Body of pancreas (tissue), 4 donors: ENCODE results near the gene LTBP3. TPM values are rescaled to one million over a fixed set of nuclear protein-coding genes. Genes with fewer than 3 reads are reported as not detected.
"Not testable (repeated sequence)": the region's sequence is repeated elsewhere in the genome, so short reads cannot be mapped to it uniquely, and the experiment has no call there.

Source experiments
- ATAC-seq: fragments of 150-250 bp; one replicate; pipeline ENCODE4 v1.9.1; 2016
- DNase-seq, 4 donors: peaks; one replicate each; pipeline ENCODE4 v3.0.0-alpha.2; 2019
- H3K27ac ChIP-seq, 4 donors: fragments of 200-600 bp; sonication (generic); 1 replicate in 3 of 4; 2 replicates in 1 of 4; pipeline versions ENCODE4 v1.5.1 to v1.6.1; 2016 to 2019; ENCODE audit warnings: mild to moderate bottlenecking in 1 of 4, mixed read lengths in 1 of 4, moderate library complexity in 1 of 4
- H3K27me3 ChIP-seq, 2 donors: fragments of 200-600 bp; sonication (generic); one replicate each; pipeline ENCODE4 v1.6.0; 2016; ENCODE audit warnings: mild to moderate bottlenecking in 1 of 2
- H3K36me3 ChIP-seq, 2 donors: fragments of 200-600 bp; sonication (generic); replicated peaks in 1 of 2; 2 replicates each; pipeline ENCODE4 v1.5.1; 2016; ENCODE audit warnings: low read depth in 2 of 2; ENCODE audit not compliant: insufficient read depth in 1 of 2
- H3K4me1 ChIP-seq: fragments of 200-600 bp; sonication (generic); one replicate; pipeline ENCODE4 v1.6.0; 2016
- H3K4me3 ChIP-seq, 2 donors: fragments of 200-600 bp; sonication (generic); 1 replicate in 1 of 2; 2 replicates in 1 of 2; pipeline ENCODE4 v1.5.1; 2016 to 2019
- H3K9me3 ChIP-seq, 3 donors: fragments of 200-600 bp; sonication (generic); 1 replicate in 2 of 3; 2 replicates in 1 of 3; pipeline ENCODE4 v1.5.1; 2016
- POLR2A ChIP-seq, 3 donors: fragments of 450-650 bp; IDR thresholded peaks; one replicate each; pipeline ENCODE4 v1.6.1; 2016; ENCODE audit warnings: antibody characterized with exemption in 3 of 3, mild to moderate bottlenecking in 2 of 3
- WGBS, 2 donors: methylation state at CpG; one replicate each; pipeline ENCODE4 v1.1.5; 2017; 5-methylcytosine and 5-hydroxymethylcytosine counted together
- intact Hi-C: fragments of 100-400 bp; cut with DNase I; formaldehyde crosslinking; loops from one replicate; pipeline ENCODE4 v1.15.1; 2023
- total RNA-seq, 2 donors: library from RNA; depleted of rRNA; stranded (reverse); fragments of >200 nt; gene quantifications; one replicate each; pipeline ENCODE4 v1.1.0, GENCODE V29; 2016
- TF ChIP-seq, protein P1 (sequence below), 7 experiments: fragments of 450-650 bp in 4 of 7; fragments of 200-600 bp in 3 of 7; sonication (generic) in 3 of 7; IDR thresholded peaks; one replicate each; pipeline ENCODE4 v1.5.1; 2016 to 2019; ENCODE audit warnings: antibody characterized with exemption in 7 of 7

Gene LTBP3
- total RNA-seq, 2 donors from 2014 or later: 131 to 330 TPM

DNA sequence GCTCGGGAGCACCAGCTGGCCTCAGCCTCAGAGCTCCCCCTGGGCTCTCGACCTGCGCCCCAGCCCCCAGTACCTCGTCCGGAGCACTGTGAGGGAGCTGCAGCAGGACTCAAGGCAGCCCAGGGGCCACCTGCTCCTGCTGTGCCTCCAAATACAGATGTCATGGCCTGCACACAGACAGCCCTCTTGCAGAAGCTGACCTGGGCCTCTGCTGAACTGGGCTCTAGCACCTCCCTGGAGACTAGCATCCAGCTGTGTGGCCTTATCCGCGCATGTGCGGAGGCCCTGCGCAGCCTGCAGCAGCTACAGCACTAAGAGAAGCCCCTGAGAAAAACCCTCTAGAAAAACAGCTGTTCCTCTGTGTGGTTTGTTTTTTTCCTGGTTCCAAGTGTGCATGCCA is 13.3 kb upstream of the LTBP3 start:
- peaks cover 69% of the 10 kb centered on the region for H3K4me1 ChIP-seq
- intact Hi-C loops: no loop called here
- 21 to 31% methylated on average over 9 of the region's 9 CpGs for WGBS, 2 donors

DNA sequence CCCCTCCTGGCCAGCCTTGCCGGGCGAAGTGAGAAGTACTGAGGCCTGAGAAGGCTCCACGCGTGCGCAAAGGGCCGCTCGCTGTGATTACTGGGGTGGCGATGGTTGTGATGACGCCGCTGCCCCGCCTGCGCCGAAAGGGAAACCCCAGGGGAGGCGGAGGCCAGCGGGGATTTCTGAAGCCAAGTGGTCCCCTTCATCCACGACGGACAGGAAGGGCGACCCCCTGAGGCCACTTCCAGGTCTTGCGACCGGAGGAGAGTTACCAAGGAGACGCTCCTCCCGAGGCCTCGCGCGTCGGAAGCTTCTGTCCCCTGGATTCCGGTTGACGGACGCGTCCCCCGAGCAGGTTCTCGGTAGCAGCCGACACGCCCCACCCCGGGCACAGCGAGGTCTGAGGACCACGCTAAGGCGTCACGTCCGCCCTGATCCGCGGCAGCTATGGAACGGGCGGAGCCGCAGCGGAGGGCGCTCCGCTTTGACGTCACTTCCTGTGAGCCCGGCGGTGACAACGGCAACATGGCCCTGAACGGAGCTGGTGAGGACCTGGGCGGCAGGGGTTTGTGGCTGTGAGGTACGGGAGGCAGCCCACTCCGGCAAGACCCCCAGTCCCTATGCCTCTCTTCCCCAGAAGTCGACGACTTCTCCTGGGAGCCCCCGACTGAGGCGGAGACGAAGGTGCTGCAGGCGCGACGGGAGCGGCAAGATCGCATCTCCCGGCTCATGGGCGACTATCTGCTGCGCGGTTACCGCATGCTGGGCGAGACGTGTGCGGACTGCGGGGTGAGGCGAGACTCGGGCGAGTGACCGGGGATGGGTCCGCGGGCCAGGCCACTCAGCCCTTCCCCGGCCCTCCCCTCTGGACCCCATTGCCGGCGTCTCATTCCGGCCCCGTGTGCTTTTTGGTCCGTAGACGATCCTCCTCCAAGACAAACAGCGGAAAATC is 12.1 kb upstream of the LTBP3 start, which contains the start of gene ZNRD2:
Gene ZNRD2 (plus strand): TSS at position 505 of the 946 bp plus-strand sequence. CDS start 15 bp downstream, at position 520.
- Histone ChIP-seq H3K36me3 (no peaks in the 10 kb centered on the region), H3K4me3 (peak within 1 kb of the TSS; percentile 71 to 77), H3K27ac (peak within 1 kb of the TSS; percentile 72 to 94 (median 90)), H3K27me3 (no peaks in the 10 kb centered on the region), H3K9me3 (no peaks in the 10 kb centered on the region), H3K4me1 (peaks cover 60% of the 10 kb centered on the region)
- DNase-seq (peak; percentile 96 to 98 (median 98)), ATAC-seq (peak; percentile 81)
- WGBS, 2 donors: 0% methylated on average over 2 to 88 of the region's 89 CpGs
- TF ChIP-seq, protein P1, sequence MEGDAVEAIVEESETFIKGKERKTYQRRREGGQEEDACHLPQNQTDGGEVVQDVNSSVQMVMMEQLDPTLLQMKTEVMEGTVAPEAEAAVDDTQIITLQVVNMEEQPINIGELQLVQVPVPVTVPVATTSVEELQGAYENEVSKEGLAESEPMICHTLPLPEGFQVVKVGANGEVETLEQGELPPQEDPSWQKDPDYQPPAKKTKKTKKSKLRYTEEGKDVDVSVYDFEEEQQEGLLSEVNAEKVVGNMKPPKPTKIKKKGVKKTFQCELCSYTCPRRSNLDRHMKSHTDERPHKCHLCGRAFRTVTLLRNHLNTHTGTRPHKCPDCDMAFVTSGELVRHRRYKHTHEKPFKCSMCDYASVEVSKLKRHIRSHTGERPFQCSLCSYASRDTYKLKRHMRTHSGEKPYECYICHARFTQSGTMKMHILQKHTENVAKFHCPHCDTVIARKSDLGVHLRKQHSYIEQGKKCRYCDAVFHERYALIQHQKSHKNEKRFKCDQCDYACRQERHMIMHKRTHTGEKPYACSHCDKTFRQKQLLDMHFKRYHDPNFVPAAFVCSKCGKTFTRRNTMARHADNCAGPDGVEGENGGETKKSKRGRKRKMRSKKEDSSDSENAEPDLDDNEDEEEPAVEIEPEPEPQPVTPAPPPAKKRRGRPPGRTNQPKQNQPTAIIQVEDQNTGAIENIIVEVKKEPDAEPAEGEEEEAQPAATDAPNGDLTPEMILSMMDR (IDR thresholded peaks at IDR 0.05): peak in 6 of 7 experiments; percentile 9 to 62 (median 52)
- peak; percentile 33 to 82 (median 73) for TF ChIP-seq POLR2A (IDR thresholded peaks at IDR 0.05)
- intact Hi-C loops: no loop called here

More for the DNA sequence above, 13.3 kb upstream of the LTBP3 start:
- Histone ChIP-seq H3K4me3 (no peak overlapping the region), H3K27me3 (no peaks in the 10 kb centered on the region), H3K27ac (peak overlapping the region; percentile 72 to 94 (median 86)), H3K36me3 (no peaks in the 10 kb centered on the region), H3K9me3 (no peaks in the 10 kb centered on the region)
- DNase-seq (peak in 3 of 4 donors; percentile 59 to 71 (median 65)), ATAC-seq (no peak)
- TF ChIP-seq, protein P1 (IDR thresholded peaks at IDR 0.05): no peak
- no peak for TF ChIP-seq POLR2A (IDR thresholded peaks at IDR 0.05)

DNA sequence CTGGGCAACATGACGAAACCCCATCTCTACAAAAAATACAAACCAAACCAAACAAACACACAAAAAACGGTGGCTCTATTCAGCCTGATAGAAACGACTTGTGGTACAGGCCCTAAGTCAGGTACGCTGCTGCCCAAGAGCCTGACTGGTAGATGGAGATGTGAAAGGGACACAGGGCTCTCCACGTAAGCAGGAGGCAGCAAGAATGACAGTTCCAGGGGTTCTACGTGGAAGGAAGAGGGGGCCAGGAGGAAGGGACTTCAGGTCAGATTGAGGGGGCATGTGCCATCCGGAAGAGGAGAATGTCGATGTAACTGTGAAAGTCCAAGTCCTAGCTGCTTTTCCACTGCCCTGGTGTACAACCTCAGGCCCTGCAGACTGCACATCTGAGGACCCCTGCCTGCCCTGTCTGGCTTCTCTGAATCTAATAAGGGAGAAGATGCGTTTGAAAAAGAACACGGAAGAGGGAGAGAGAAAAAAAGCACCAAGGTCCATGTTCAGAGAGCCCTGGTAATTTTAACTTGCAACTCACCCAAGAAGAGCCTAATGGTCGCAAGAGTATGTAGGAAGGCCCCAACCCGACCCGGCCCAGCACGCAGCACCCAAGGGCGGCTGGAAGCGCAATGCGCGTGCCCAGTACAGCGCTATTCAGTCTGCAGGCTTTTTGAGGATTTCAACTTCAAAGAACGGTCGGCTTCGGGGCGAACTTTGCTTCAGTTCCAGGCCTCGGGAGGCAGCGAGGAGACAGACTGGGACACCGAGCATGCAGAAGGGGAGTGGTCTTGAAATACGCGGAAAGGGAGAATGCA is 11.2 kb upstream of the LTBP3 start:
- Histone ChIP-seq H3K27me3 (no peaks in the 10 kb centered on the region), H3K4me3 (peak overlapping the region; percentile 71 to 77), H3K9me3 (no peaks in the 10 kb centered on the region), H3K36me3 (no peaks in the 10 kb centered on the region), H3K4me1 (peaks cover 51% of the 10 kb centered on the region), H3K27ac (peak overlapping the region; percentile 72 to 94 (median 90))
- DNase-seq (peak in 1 of 4 donors; percentile 7), ATAC-seq (no peak)
- 5 to 6% methylated on average over 22 to 28 of the region's 28 CpGs for WGBS, 2 donors
- TF ChIP-seq, protein P1 (IDR thresholded peaks at IDR 0.05): no peak
- TF ChIP-seq POLR2A (IDR thresholded peaks at IDR 0.05): no peak
- intact Hi-C loops: no loop called here

DNA sequence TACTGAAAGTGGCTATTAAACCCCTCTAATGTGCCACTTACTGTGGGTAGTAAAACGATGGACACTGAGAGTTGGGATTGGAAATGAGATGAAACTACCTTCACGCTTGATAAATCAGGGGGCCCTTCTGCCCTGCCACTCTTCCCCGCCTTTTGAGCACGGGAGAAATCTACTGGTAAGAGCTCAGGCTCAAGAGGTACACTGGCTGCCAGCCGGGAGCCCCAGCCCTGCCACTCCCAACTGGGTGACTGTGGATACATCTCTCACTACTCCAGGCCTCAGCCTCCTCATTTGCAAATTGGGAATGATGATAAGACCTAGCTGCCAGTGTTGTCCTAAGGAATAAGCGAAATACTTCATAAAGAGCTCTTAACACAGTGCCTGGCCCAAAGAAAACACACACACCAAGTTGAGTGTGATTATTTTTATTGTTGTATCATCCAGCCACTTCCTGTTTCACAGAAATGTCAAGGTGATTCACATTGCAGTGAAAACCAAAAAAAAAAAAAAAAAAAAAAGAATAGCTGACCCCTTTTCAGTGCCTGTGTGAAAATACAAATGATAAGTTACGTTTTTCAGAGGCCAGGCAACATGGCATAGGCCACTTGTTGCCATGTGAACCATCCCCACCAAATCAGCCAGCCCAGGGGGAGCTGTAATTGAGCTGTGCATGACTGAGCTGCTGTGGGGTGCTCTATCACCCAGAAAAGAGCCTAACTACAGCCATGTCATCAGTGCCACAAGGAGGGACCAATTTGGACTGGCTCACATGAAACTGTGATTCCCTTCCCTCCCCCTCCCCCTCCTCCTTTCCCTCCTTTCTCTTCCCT is 7.7 kb upstream of the LTBP3 start:
- no peaks in the 10 kb centered on the region for H3K27me3 ChIP-seq
- ATAC-seq (no peak), DNase-seq (no peak)
- no peak for TF ChIP-seq POLR2A (IDR thresholded peaks at IDR 0.05)
- TF ChIP-seq, protein P1 (IDR thresholded peaks at IDR 0.05): no peak
- no peaks in the 10 kb centered on the region for H3K9me3 ChIP-seq
- no peak overlapping the region for H3K27ac ChIP-seq
- no peaks in the 10 kb centered on the region for H3K36me3 ChIP-seq
- intact Hi-C loops: no loop called here
- 79 to 88% methylated on average over 7 of the region's 7 CpGs for WGBS, 2 donors
- H3K4me1 ChIP-seq: peaks cover 25% of the 10 kb centered on the region
- H3K4me3 ChIP-seq: no peak overlapping the region

DNA sequence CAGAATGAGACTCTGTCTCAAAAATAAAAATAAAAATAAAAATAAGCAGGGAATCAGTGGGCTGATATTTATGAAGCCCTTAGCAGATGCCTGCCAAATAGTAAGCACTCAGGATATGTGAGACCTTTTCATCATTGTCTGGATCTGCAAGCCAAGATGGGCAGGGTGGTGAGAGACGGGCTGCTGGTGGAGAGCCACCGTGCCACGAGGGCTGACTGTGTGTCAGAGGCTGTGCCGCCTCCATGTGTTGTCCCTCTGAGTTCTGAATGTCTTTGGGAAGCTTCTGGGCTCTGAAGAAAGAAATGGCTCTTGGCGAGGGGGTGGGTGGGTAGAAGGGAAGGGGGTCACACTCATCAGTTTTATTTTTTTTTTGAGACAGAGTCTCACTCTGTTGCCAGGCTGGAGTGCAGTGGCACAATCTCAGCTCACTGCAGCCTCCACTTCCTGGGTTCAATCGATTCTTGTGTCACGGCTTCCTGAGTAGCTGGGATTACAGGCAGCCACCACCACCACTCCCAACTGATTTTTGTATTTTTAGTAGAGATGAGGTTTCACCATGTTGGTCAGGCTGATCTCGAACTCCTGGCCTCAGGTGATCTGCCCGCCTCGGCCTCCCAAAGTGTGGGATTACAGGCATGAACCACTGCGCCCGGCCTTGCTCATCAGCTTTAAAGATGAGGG is 6.9 kb upstream of the LTBP3 start:
- H3K27ac ChIP-seq, H3K27me3 ChIP-seq, H3K4me3 ChIP-seq, H3K36me3 ChIP-seq, ATAC-seq, intact Hi-C loops, H3K9me3 ChIP-seq, DNase-seq: not testable (repeated sequence)
- H3K4me1 ChIP-seq: peaks cover 30% of the 10 kb centered on the region
- WGBS, 2 donors: 84 to 86% methylated on average over 10 to 12 of the region's 12 CpGs
